ENCODE data around the gene CLEC4C.

DNA sequence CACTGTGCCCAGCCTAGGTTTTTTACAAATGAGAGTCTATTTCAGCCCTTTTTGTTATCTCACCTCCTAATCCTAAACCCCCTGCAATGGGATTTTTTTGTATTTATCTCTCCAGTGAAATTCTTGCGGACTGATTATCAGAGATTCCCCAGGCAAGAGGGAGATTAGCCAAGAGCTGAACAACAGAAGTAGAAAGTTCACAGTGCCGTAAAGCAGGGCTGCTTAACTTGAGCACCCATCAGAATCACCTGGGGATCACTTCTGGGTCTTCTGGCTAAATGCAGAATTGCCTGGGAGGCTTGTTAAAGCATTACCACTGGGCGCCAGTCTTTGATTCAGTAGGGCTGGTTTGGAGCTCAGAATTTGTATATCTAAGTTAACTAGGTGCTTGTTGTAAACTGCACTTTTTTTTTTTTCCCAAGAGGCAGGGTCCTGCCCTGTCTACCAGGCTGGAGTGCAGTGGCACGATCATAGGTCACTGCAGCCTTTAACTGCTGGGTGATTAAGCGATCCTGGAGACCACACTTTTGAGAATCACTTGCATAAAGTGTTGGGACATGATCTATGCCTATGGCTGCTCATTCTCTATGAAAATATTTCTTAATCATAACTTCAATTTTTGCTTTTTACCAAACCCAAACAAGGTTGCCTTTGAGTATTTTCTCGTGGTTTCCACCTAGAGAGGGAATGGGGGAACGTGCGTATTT lies 37.1 kb downstream of the CLEC4C start:
- TF ChIP-seq, protein P1, sequence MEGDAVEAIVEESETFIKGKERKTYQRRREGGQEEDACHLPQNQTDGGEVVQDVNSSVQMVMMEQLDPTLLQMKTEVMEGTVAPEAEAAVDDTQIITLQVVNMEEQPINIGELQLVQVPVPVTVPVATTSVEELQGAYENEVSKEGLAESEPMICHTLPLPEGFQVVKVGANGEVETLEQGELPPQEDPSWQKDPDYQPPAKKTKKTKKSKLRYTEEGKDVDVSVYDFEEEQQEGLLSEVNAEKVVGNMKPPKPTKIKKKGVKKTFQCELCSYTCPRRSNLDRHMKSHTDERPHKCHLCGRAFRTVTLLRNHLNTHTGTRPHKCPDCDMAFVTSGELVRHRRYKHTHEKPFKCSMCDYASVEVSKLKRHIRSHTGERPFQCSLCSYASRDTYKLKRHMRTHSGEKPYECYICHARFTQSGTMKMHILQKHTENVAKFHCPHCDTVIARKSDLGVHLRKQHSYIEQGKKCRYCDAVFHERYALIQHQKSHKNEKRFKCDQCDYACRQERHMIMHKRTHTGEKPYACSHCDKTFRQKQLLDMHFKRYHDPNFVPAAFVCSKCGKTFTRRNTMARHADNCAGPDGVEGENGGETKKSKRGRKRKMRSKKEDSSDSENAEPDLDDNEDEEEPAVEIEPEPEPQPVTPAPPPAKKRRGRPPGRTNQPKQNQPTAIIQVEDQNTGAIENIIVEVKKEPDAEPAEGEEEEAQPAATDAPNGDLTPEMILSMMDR (conservative IDR thresholded peaks at IDR 0.05 in 1 of 2, IDR thresholded peaks at IDR 0.05 in 1 of 2; ENCODE audit: low read depth in 1 of 2, low read length in 2 of 2) = no peak
- no peak for TF ChIP-seq EZH2 (IDR thresholded peaks at IDR 0.05; ENCODE audit: low read length, missing control alignments)
